Stimulated activated memory B cell treated with anti-CD40 and anti-IgM and Interleukin-4, amounts not matched to agents 10 μg/mL and 1 μg/mL and 100 μg/mL, for 72 hours (primary cell): Measurements from ENCODE around the gene DGKD.
"Not testable (repeated sequence)": the region's sequence is repeated elsewhere in the genome, so short reads cannot be mapped to it uniquely, and the experiment has no call there.

Experiments used
- ATAC-seq: fragments of 150-1000 bp; cut with Tn5 transposase; 2 replicates; pipeline ENCODE4 v1.10.0; 2021
- H3K27ac Mint-ChIP-seq: one replicate; pipeline ENCODE4 v1.8.0; 2022; ENCODE audit warnings: mild to moderate bottlenecking, mixed read lengths
- H3K27me3 Mint-ChIP-seq: one replicate; pipeline ENCODE4 v1.8.0; 2022; ENCODE audit warnings: mixed read lengths
- H3K36me3 Mint-ChIP-seq: one replicate; pipeline ENCODE4 v1.8.0; 2022; ENCODE audit warnings: mixed read lengths
- H3K4me1 Mint-ChIP-seq: one replicate; pipeline ENCODE4 v1.8.0; 2022; ENCODE audit warnings: mixed read lengths
- H3K4me3 Mint-ChIP-seq: one replicate; pipeline ENCODE4 v1.8.0; 2022; ENCODE audit warnings: mild to moderate bottlenecking, moderate library complexity, mixed read lengths
- H3K9me3 Mint-ChIP-seq: one replicate; pipeline ENCODE4 v1.8.0; 2022; ENCODE audit warnings: mixed read lengths

The DGKD gene

DNA sequence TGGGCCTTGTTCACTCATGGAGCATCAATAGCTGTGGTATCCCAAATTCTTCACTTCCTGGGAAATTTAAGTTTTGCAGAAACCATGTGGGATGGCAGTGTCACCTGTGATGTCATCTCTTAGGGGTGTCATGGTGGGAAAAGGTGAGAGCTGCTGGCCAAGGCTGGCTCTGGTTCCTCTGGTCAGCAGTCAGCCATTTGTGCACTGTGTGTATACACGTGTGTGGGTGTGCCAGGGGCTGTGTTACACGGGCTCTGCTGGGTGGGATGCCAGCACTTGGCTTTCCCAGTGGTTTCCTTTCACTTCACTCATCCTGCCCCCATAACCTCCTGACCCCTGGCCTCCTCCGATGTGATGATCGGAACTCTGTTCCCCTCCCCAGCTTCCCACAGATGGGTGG, 25.4 kb upstream of the DGKD start:
- Mint-ChIP-seq H3K9me3 (no peaks in the 10 kb centered on the region), H3K4me3 (no peak overlapping the region), H3K27ac (peak overlapping the region; percentile 34), H3K27me3 (no peaks in the 10 kb centered on the region), H3K36me3 (no peaks in the 10 kb centered on the region), H3K4me1 (peaks cover 64% of the 10 kb centered on the region)
- ATAC-seq, result no peak

DNA sequence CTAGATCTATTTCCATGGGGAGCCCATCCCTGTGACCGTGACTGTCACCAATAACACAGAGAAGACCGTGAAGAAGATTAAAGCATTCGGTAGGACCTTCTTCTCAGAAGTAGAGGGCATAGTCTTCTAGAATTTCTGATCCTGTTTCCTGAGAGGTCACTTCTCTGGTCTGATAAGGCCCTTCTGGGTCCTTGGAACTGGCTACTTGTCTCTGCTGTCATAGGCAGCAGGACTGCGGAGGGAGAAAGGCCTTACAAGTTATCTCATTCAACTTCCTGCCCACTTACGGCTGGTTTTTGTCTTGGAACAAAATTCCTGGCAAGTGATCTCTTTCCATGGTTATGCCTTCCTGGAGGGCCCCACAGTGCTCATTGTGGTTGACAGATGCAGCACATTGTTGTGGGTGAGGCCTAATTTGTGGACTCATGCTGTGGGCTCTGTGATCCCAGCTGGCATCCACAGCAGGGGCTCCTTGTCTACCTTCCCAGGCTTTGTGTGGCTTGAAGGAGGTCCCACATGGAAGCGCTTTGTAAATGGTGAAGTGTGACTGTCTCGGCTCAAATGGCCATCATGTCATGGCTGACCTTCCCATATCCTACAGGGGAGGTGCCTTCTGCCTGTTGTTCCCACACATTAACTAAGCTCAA, 24.7 kb upstream of the DGKD start:
- Mint-ChIP-seq H3K9me3 (no peaks in the 10 kb centered on the region), H3K36me3 (no peaks in the 10 kb centered on the region), H3K27ac (peak overlapping the region; percentile 34), H3K27me3 (no peaks in the 10 kb centered on the region), H3K4me1 (peaks cover 64% of the 10 kb centered on the region), H3K4me3 (no peak overlapping the region)
- no peak for ATAC-seq

DNA sequence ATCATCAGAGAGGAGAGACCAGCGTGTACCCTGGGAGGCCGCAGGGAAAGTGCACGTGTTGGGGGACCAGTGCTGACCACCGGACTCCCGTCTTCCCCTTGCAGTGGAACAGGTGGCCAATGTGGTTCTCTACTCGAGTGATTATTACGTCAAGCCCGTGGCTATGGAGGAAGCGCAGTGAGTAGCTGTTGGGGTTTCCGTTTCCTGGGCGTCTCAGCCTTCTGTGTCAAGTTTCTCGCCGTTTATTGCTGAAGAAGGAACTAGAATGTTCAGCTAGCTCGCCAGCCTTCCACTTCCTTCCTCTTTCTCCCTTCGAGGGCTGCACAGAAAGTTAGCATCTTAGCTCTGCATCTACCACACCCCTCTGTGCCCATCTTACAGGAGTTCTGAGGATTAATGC, 22.8 kb upstream of the DGKD start:
- Mint-ChIP-seq H3K36me3 (no peaks in the 10 kb centered on the region), H3K4me1 (peaks cover 72% of the 10 kb centered on the region), H3K4me3 (peak overlapping the region; percentile 1), H3K27me3 (no peaks in the 10 kb centered on the region), H3K27ac (peak overlapping the region; percentile 73), H3K9me3 (no peaks in the 10 kb centered on the region)
- ATAC-seq, result peak; percentile 97

DNA sequence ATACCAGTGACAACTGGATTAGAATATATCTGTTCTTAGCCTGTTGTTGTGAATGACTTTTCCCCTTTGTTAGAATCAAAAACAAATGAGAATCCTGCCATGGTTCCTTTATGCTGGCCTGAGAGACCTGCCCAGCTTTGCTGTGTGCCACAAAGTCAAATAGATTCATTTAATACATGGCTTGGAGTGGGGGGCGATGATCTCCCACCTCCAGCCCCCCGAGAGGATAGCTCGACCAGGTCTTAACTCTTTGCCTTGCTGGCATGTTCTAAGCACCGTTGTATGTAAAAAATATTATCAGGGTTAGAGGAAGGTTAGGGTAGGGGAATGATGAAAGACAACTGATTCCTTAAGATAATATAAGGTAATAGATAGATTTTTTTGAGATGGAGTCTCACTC, 22.2 kb upstream of the DGKD start:
- no peak for ATAC-seq
- peaks cover 68% of the 10 kb centered on the region for H3K4me1 Mint-ChIP-seq
- H3K27ac Mint-ChIP-seq, result peak overlapping the region; percentile 73
- no peaks in the 10 kb centered on the region for H3K27me3 Mint-ChIP-seq
- no peaks in the 10 kb centered on the region for H3K36me3 Mint-ChIP-seq
- no peak overlapping the region for H3K4me3 Mint-ChIP-seq
- H3K9me3 Mint-ChIP-seq, result no peaks in the 10 kb centered on the region

DNA sequence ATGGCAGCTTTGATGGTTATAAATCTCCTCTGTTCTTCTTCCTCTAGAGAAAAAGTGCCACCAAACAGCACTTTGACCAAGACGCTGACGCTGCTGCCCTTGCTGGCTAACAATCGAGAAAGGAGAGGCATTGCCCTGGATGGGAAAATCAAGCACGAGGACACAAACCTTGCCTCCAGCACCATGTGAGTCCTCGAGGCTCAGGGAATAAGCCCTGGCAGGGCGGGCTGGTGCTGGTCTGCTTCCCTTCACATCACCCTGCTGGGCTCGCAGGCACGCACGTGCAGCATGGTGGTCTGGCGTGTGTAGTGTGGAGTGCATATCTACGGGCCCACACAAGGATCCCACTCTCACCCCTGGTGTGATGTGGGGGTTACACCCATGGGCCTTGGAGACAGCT, 19.4 kb upstream of the DGKD start:
- Mint-ChIP-seq H3K4me1 (peaks cover 79% of the 10 kb centered on the region), H3K4me3 (no peak overlapping the region), H3K9me3 (no peaks in the 10 kb centered on the region), H3K27ac (no peak overlapping the region), H3K36me3 (no peaks in the 10 kb centered on the region), H3K27me3 (no peaks in the 10 kb centered on the region)
- ATAC-seq, result no peak

DNA sequence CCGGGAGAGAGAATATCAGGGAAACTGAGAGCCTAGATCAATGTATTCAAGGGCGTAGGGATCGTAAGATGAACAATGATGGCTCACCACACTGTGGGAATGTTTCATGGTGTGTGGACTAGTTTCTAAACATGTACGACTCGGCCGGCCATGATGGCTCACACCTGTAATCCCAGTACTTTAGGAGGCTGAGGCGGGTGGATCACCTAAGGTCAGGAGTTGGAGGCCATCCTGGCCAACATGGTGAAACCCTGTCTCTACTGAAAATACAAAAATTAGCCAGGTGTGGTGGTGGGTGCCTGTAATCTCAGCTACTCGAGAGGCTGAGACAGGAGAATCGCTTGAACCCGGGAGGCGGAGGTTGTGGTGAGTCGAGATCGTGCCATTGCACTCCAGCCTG, 18.2 kb upstream of the DGKD start:
- H3K27me3 Mint-ChIP-seq, H3K4me3 Mint-ChIP-seq, H3K9me3 Mint-ChIP-seq, H3K27ac Mint-ChIP-seq, H3K36me3 Mint-ChIP-seq, ATAC-seq: not testable (repeated sequence)
- H3K4me1 Mint-ChIP-seq, result peaks cover 67% of the 10 kb centered on the region

DNA sequence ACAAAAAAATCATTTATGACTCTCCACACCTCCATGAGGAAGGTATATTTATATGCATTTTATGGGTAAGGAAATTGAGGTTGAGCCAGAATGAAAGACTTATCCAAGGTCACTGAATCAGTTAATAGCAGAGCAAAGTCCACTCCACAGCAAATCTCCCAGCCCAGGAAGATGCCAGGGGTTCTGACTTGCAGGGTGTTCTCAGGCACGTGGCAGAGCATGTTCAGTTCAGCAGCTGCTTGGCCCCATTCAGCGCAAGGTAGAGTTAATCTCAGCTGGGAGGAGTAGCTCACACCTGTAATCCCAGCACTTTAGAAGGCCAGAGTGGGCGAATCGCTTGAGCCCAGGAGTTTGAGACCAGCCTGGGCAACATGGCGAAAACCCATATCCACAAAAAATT, 17.8 kb upstream of the DGKD start:
- H3K36me3 Mint-ChIP-seq, result no peaks in the 10 kb centered on the region
- ATAC-seq, result no peak

DNA sequence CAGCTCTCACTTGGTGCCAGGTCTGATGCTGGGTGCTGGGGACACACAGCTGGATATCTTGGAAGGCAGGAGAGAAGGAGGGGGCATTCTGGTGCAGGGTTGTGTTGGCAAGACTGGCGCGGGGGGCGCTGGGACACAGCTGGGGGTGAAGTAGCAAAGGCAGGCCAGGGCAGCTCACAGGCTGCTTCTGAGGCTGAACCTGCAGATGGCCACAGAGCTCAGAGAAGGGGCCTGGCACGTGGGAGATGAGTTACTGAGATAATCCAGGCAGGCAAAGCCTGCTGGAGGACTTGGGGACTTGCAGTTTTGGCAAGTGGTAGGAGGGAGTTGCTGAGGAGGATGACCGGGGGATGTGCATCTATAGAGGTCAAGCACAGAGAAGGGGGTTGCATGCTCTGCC, 16.2 kb upstream of the DGKD start:
- ATAC-seq, result no peak
- H3K27ac Mint-ChIP-seq, result peak overlapping the region; percentile 20
- H3K27me3 Mint-ChIP-seq, result no peaks in the 10 kb centered on the region
- H3K4me3 Mint-ChIP-seq, result no peak overlapping the region
- no peaks in the 10 kb centered on the region for H3K36me3 Mint-ChIP-seq
- peaks cover 50% of the 10 kb centered on the region for H3K4me1 Mint-ChIP-seq
- peaks cover 3% of the 10 kb centered on the region for H3K9me3 Mint-ChIP-seq

More for the DNA sequence above, 17.8 kb upstream of the DGKD start:
- Mint-ChIP-seq H3K4me1 (peaks cover 62% of the 10 kb centered on the region), H3K4me3 (no peak overlapping the region), H3K27me3 (no peaks in the 10 kb centered on the region), H3K27ac (no peak overlapping the region), H3K9me3 (peaks cover 2% of the 10 kb centered on the region)

DNA sequence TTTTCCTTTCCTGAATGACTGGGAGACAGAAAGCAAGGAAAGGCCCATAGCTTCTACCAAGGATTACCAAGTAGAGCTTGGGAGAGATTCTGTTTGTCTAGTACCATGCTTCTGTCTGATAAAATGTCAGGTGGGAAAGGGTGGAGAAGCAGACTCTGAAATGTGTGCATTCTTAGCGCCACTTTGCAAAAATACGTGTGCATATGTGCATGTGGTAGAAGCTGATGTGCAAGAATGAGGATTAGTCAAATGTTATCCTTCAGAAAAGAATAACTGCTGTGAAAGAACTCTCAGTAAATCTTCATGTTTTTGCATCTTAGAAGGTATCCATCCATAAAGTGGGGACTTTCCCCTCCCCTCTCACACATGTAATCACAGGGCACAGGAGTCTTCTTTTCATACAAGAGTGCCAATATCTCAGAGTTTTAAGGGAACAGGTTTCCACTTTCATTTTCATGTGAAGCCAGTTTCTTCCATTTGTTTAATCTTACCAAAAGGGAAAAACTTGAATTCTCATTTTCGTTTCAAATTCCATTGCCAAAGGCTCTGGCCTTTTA, 15.4 kb upstream of the DGKD start:
- H3K4me3 Mint-ChIP-seq, result no peak overlapping the region
- peaks cover 3% of the 10 kb centered on the region for H3K9me3 Mint-ChIP-seq
- ATAC-seq, result peak; percentile 61
- no peaks in the 10 kb centered on the region for H3K36me3 Mint-ChIP-seq
- H3K4me1 Mint-ChIP-seq, result peaks cover 42% of the 10 kb centered on the region
- H3K27ac Mint-ChIP-seq, result no peak overlapping the region
- H3K27me3 Mint-ChIP-seq, result no peaks in the 10 kb centered on the region

DNA sequence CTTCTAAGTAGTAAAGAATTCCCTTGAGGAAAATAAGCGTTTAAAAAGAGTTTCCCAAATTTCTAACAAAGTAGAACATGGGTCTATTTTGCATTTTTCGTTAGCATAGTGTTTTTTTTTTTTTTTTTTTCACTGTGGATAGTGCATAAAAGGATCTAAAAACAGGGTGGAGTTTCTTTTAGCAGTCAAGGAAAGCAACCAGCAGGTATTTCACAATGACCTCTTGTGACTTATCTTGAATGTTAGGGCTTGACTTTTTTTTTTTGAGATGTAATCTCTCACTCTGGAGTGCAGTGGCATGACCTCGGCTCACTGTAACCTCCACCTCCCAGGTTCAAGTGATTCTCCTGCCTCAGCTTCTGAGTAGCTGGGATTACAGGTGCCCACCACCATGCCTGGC, 14.9 kb upstream of the DGKD start:
- Mint-ChIP-seq H3K27me3 (no peaks in the 10 kb centered on the region), H3K4me1 (peaks cover 36% of the 10 kb centered on the region), H3K36me3 (no peaks in the 10 kb centered on the region), H3K4me3 (no peak overlapping the region), H3K9me3 (peaks cover 3% of the 10 kb centered on the region), H3K27ac (no peak overlapping the region)
- ATAC-seq, result no peak

DNA sequence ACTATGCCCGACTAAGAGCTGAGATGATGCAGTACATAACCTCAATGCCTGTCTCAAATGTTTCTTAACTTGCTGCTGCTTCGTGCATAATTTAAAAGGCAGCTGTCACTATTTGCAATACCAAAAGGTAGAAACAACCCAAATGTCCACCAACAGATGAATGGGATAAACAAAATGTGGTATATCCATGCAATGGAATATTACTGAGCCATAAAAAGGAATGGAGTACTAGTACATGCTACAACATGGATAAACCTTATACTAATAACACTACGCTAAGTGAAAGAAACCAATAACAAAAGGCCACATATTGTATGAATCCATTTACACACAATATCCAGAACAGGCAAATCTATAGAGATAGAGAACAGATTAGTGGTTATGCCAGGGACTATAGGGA, 13.0 kb upstream of the DGKD start:
- Mint-ChIP-seq H3K4me3 (no peak overlapping the region), H3K4me1 (peaks cover 22% of the 10 kb centered on the region), H3K27me3 (no peaks in the 10 kb centered on the region), H3K27ac (no peak overlapping the region), H3K36me3 (no peaks in the 10 kb centered on the region), H3K9me3 (peaks cover 3% of the 10 kb centered on the region)
- no peak for ATAC-seq

DNA sequence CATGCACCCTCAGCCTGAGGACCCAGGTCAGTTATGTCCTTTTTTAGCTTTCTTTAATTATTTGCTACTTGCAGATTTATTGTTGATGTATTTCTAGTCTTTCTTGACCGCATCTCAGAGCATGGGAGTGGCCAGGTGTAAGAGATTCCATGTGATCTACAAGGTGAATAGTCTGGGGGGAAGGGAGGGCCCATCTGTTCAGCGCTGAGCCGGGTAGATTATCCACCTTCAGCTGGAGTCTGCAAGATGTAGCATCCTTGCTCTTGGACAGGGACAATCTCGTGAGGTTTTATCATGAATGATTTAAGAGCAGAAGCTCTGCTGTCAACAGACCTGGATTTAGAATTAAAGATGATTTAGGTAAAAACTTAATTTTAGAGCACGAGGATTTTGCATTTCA, 12.0 kb upstream of the DGKD start:
- ATAC-seq, result no peak
- H3K9me3 Mint-ChIP-seq, result peaks cover 3% of the 10 kb centered on the region
- no peaks in the 10 kb centered on the region for H3K36me3 Mint-ChIP-seq
- H3K4me1 Mint-ChIP-seq, result peaks cover 28% of the 10 kb centered on the region
- H3K27me3 Mint-ChIP-seq, result no peaks in the 10 kb centered on the region
- H3K4me3 Mint-ChIP-seq, result no peak overlapping the region
- H3K27ac Mint-ChIP-seq, result no peak overlapping the region

DNA sequence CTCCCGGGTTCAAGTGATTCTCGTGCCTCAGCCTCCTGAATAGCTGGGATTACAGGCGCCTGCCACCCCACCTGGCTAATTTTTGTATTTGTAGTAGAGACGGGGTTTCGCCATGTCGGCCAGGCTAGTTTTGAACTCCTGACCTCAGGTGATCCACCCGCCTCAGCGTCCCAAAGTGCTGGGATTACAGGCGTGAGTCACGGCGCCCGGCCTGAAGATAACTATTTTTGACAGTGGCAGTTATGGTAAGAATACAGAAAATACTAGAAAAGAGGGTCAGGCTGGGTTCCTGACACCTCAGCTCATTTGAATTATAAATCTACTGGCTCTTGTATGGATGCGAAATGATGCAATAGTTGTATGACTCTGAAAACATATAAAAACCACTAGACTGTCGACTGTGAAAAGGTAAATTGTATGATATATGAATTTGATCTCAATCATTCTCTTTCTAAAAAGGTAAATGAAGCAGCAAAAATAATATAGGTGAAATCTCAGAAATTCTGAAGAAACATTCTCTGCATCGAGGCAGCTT, 11.1 kb upstream of the DGKD start:
- no peak overlapping the region for H3K4me3 Mint-ChIP-seq
- peaks cover 3% of the 10 kb centered on the region for H3K9me3 Mint-ChIP-seq
- peaks cover 30% of the 10 kb centered on the region for H3K4me1 Mint-ChIP-seq
- H3K27me3 Mint-ChIP-seq, result no peaks in the 10 kb centered on the region
- no peak overlapping the region for H3K27ac Mint-ChIP-seq
- no peaks in the 10 kb centered on the region for H3K36me3 Mint-ChIP-seq
- no peak for ATAC-seq

DNA sequence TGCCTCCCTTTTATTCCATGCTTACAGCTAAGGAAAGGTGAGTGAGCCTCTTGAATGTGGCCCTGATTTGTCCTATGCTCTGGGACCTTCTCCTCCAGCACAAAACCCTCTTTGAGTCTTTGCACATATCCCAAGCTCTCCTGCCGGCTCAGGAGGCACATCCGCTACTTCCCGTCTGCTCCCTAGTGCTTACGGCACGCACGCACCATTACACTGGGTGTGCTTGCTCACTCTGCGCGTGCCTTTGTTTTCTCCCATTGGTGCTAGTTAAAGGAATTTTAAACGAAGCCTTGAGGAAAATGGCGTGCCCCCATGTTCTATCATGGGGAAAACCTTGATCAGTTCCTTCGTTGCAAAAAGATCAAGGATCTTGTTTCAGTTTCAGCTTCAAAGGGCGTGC, 7.9 kb upstream of the DGKD start:
- no peak overlapping the region for H3K4me3 Mint-ChIP-seq
- no peak overlapping the region for H3K27ac Mint-ChIP-seq
- H3K4me1 Mint-ChIP-seq, result peaks cover 48% of the 10 kb centered on the region
- no peaks in the 10 kb centered on the region for H3K36me3 Mint-ChIP-seq
- H3K9me3 Mint-ChIP-seq, result peaks cover 2% of the 10 kb centered on the region
- H3K27me3 Mint-ChIP-seq, result no peaks in the 10 kb centered on the region
- ATAC-seq, result no peak

DNA sequence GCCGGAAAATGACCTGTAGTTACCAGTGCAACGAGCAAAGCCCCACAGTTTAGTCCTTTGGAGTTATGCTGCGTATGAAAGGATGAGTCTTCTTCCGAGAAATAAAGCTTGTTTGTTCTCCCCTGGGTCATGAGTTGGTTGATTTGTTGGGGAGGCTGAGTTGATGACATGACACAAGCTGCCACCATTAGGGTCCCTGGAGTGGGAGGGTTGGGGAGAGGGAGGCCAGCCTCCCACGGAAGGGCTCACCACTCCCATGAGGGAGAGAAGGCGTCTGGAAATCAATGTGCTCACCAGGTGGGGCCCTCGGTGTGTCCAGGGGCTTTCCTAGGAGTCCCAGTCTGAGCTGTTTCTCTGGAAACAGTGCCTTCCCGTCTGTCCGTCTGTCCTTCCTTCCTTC, 7.4 kb upstream of the DGKD start:
- no peaks in the 10 kb centered on the region for H3K27me3 Mint-ChIP-seq
- peaks cover 53% of the 10 kb centered on the region for H3K4me1 Mint-ChIP-seq
- no peak for ATAC-seq
- no peaks in the 10 kb centered on the region for H3K36me3 Mint-ChIP-seq
- H3K27ac Mint-ChIP-seq, result no peak overlapping the region
- H3K9me3 Mint-ChIP-seq, result no peaks in the 10 kb centered on the region
- no peak overlapping the region for H3K4me3 Mint-ChIP-seq
